ENCODE results near the gene CARMIL1. TPM values are rescaled to one million over a fixed set of nuclear protein-coding genes. Genes with fewer than 3 reads are reported as not detected.

Gene CARMIL1
- total and polyA plus RNA-seq, 2 of the 8 experiments (the other 6 are each of a cell fraction or from before 2014, with no cell fraction given), result 20.3 to 40.4 TPM

GRCh38 chr6:25506020-25506419 lies 226.8 kb downstream of the CARMIL1 start:
- no peak overlapping the region for H4K5ac ChIP-seq (ENCODE audit: insufficient read length, low read depth, low read length)
- no peak overlapping the region for H3K14ac ChIP-seq (ENCODE audit: insufficient read length)
- H3K9ac ChIP-seq (replicated peaks in 1 of 4; ENCODE audit: extremely low read depth in 1 of 4, low read depth in 3 of 4, low read length in 3 of 4), result no peak overlapping the region
- no peak overlapping the region for H4K91ac ChIP-seq (replicated peaks; ENCODE audit: insufficient read length, low read length)
- no peak overlapping the region for H3K27ac ChIP-seq (ENCODE audit: low read depth, low read length)
- CTCF ChIA-PET (ENCODE audit: partially characterized antibody), result interaction anchor here (2.1 kb wide), 1 partner anchor 9 kb away, joined by 9 read pairs; no protein-coding TSS in a partner anchor
- no peak overlapping the region for H2BK5ac ChIP-seq (ENCODE audit: low read depth, low read length)
- no peak overlapping the region for H4K8ac ChIP-seq (ENCODE audit: extremely low read depth, insufficient read depth, low read length)
- H3K23me2 ChIP-seq (ENCODE audit: low read depth, low read length), result no peaks in the 10 kb centered on the region
- H2AK5ac ChIP-seq (ENCODE audit: low read depth, low read length), result no peak overlapping the region
- H3K56ac ChIP-seq (replicated peaks; ENCODE audit: insufficient read length, low read depth, low read length), result no peak overlapping the region
- no peak overlapping the region for H2BK120ac ChIP-seq (replicated peaks; ENCODE audit: low read depth, low read length)
- no peaks in the 10 kb centered on the region for H3K4me1 ChIP-seq (replicated peaks in 1 of 4; ENCODE audit: control insufficient read depth in 3 of 4, insufficient read depth in 4 of 4, low read length in 3 of 4)
- peaks cover 0 to 2% of the 10 kb centered on the region in 2 experiments for H4K20me1 ChIP-seq (replicated peaks in 1 of 2; ENCODE audit: control insufficient read depth in 1 of 2, insufficient read depth in 2 of 2, low read length in 2 of 2)
- no peak overlapping the region for H2BK20ac ChIP-seq (ENCODE audit: low read length)
- DNase-seq (ENCODE audit: low read depth in 1 of 2, low spot score in 2 of 2), result no peak
- no peak overlapping the region for H3K18ac ChIP-seq (ENCODE audit: extremely low read depth, low read length)
- WGBS, 2 experiments (ENCODE audit: extremely low coverage in 1 of 2, insufficient coverage in 1 of 2, insufficient read length in 1 of 2, insufficient replicate concordance in 2 of 2, low coverage in 1 of 2, low lambda C conversion rate in 2 of 2, missing lambda C conversion rate in 1 of 2), result 57% methylated on average over 5 of the region's 6 CpGs; no CpG with 5 or more reads in 1 of the 2 experiments
- no peak overlapping the region for H2AFZ ChIP-seq (ENCODE audit: low read length)
- H3K79me2 ChIP-seq (ENCODE audit: control insufficient read depth in 1 of 2, insufficient read depth in 2 of 2, low read length in 2 of 2), result no peaks in the 10 kb centered on the region
- H2BK15ac ChIP-seq (ENCODE audit: low read length), result no peak overlapping the region
- H3K36me3 ChIP-seq (ENCODE audit: control insufficient read depth in 2 of 4, insufficient read depth in 4 of 4, low read length in 3 of 4), result no peaks in the 10 kb centered on the region
- H3K4me3 ChIP-seq (ENCODE audit: extremely low read depth in 1 of 4, insufficient read depth in 2 of 4, low read depth in 3 of 4, low read length in 4 of 4), result no peak overlapping the region
- no peak overlapping the region for H3K23ac ChIP-seq (ENCODE audit: insufficient read length)
- H2BK12ac ChIP-seq (ENCODE audit: low read depth, low read length), result no peak overlapping the region
- H3K79me1 ChIP-seq (ENCODE audit: low read depth, low read length), result no peaks in the 10 kb centered on the region
- no peak for FAIRE-seq
- no peaks in the 10 kb centered on the region for H3K9me3 ChIP-seq (ENCODE audit: insufficient read depth in 2 of 2, low read depth in 1 of 2, low read length in 1 of 2)
- H3K4me2 ChIP-seq (ENCODE audit: insufficient read depth in 1 of 2, low read depth in 2 of 2, low read length in 2 of 2), result no peak overlapping the region
- POLR2A ChIA-PET (ENCODE audit: partially characterized antibody), result no interaction called here
- H3K27me3 ChIP-seq (replicated peaks in 1 of 4; ENCODE audit: control insufficient read depth in 3 of 4, extremely low read depth in 1 of 4, insufficient read depth in 3 of 4, low read length in 3 of 4), result no peaks in the 10 kb centered on the region
- no peak overlapping the region for H3K4ac ChIP-seq (replicated peaks; ENCODE audit: insufficient read length, low read depth, low read length)
- TF ChIP-seq CTCF (IDR thresholded peaks at IDR 0.05; ENCODE audit: control extremely low read depth in 1 of 3, insufficient read depth in 1 of 3, low read depth in 1 of 3, low read length in 3 of 3), result no peak
- TF ChIP-seq CBX5 (IDR thresholded peaks at IDR 0.05; ENCODE audit: low read depth, low read length), result no peak
- TF ChIP-seq HDAC6 (IDR thresholded peaks at IDR 0.05; ENCODE audit: low read depth, low read length), result no peak
- no peak for TF ChIP-seq GTF2F1 (IDR thresholded peaks at IDR 0.05; ENCODE audit: borderline replicate concordance, low read depth, low read length)
- TF ChIP-seq SIX5 (IDR thresholded peaks at IDR 0.05; ENCODE audit: low read depth, low read length), result no peak
- no peak for TF ChIP-seq KDM1A (IDR thresholded peaks at IDR 0.05; ENCODE audit: borderline replicate concordance, low read length)
- TF ChIP-seq TBP (IDR thresholded peaks at IDR 0.05; ENCODE audit: low read depth, low read length), result no peak
- TF ChIP-seq SIN3A (conservative IDR thresholded peaks at IDR 0.05 in 1 of 2, IDR thresholded peaks at IDR 0.05 in 1 of 2; ENCODE audit: low read depth in 1 of 2, low read length in 2 of 2), result no peak
- no peak for TF ChIP-seq ASH2L (IDR thresholded peaks at IDR 0.05; ENCODE audit: low read length)
- TF ChIP-seq ATF3 (IDR thresholded peaks at IDR 0.05; ENCODE audit: insufficient read depth, low read depth, low read length), result no peak
- no peak for TF ChIP-seq GABPA (IDR thresholded peaks at IDR 0.05; ENCODE audit: borderline replicate concordance, insufficient read depth, low read length)
- TF ChIP-seq CEBPB (IDR thresholded peaks at IDR 0.05; ENCODE audit: low read depth, low read length), result no peak

Data from H1 (cell line).